SU-DHL-6 (cell line): ENCODE results near the gene OTOF.

ENCODE experiments used
- H2AFZ ChIP-seq: fragments of 200-600 bp; sonication (generic); 2 replicates; pipeline ENCODE4 v1.6.1; 2014; ENCODE audit warnings: low read depth, mild to moderate bottlenecking, moderate library complexity, mixed read lengths, antibody characterized with exemption, low read length; ENCODE audit not compliant: severe bottlenecking
- H3F3A ChIP-seq: fragments of 200-600 bp; shearing (Covaris generic); 2 replicates; pipeline ENCODE4 v1.6.0; 2016; ENCODE audit warnings: antibody characterized with exemption, mild to moderate bottlenecking; ENCODE audit not compliant: insufficient read depth
- H3K27ac ChIP-seq: fragments of 200-600 bp; sonication (generic); 2 replicates; pipeline ENCODE4 v1.5.1; 2016; ENCODE audit warnings: low read depth, mild to moderate bottlenecking, low read length, moderate library complexity, mixed read lengths
- H3K27me3 ChIP-seq: fragments of 200-600 bp; sonication (generic), shearing (Covaris generic); 2 replicates; pipeline ENCODE4 v1.6.0; 2014; ENCODE audit warnings: mild to moderate bottlenecking, low read length
- H3K36me3 ChIP-seq: fragments of 200-600 bp; sonication (generic); 2 replicates; pipeline ENCODE4 v1.6.1; 2014; ENCODE audit warnings: mild to moderate bottlenecking, low read length, mixed read lengths
- H3K4me2 ChIP-seq: fragments of 300-600, 200-600 bp; shearing (Covaris generic), sonication (generic); 2 replicates; pipeline ENCODE4 v1.6.0; 2014; ENCODE audit warnings: low read length, low read depth, mild to moderate bottlenecking; ENCODE audit not compliant: poor library complexity, severe bottlenecking
- H3K4me3 ChIP-seq: fragments of 200-600 bp; sonication (generic); 2 replicates; pipeline ENCODE4 v1.5.1; 2014; ENCODE audit warnings: antibody characterized with exemption, low read length, mild to moderate bottlenecking, mixed read lengths; ENCODE audit not compliant: insufficient read depth, poor library complexity, severe bottlenecking
- H3K79me2 ChIP-seq: fragments of 200-600 bp; sonication (generic); 2 replicates; pipeline ENCODE4 v1.6.1; 2014; ENCODE audit warnings: mild to moderate bottlenecking, low read length, moderate library complexity; ENCODE audit not compliant: insufficient read depth
- H3K9ac ChIP-seq: fragments of 200-600 bp; sonication (generic); 2 replicates; pipeline ENCODE4 v1.7.0; 2014; ENCODE audit warnings: mild to moderate bottlenecking, low read length
- H3K9me2 ChIP-seq: fragments of 200-600 bp; sonication (generic); replicated peaks from 2 replicates; pipeline ENCODE4 v1.6.1; 2014; ENCODE audit warnings: low read length; ENCODE audit not compliant: insufficient read depth
- H3K9me3 ChIP-seq: fragments of 200-600 bp; sonication (generic); 2 replicates; pipeline ENCODE4 v1.6.1; 2014; ENCODE audit warnings: low read length, mixed read lengths; ENCODE audit not compliant: insufficient read depth
- H4K20me1 ChIP-seq: fragments of 200-600 bp; sonication (generic); 2 replicates; pipeline ENCODE4 v1.6.1; 2014; ENCODE audit warnings: low read depth, mild to moderate bottlenecking, antibody characterized with exemption, low read length, moderate library complexity, mixed read lengths
- EZH2phosphoT487 ChIP-seq: fragments of 200-600 bp; sonication (generic), shearing (Covaris generic); conservative IDR thresholded peaks from 2 replicates; pipeline ENCODE4 v1.6.1; 2018; ENCODE audit warnings: mild to moderate bottlenecking, antibody characterized with exemption, low read length, moderate library complexity, mixed read lengths
- TF ChIP-seq, protein P1 (sequence below): fragments of 200-600 bp; sonication (generic); IDR thresholded peaks from one replicate; pipeline ENCODE4 v1.5.1; 2017; ENCODE audit warnings: antibody characterized with exemption, mild to moderate bottlenecking, low read length, moderate library complexity; ENCODE audit not compliant: insufficient read depth, poor library complexity, severe bottlenecking

The OTOF gene

DNA sequence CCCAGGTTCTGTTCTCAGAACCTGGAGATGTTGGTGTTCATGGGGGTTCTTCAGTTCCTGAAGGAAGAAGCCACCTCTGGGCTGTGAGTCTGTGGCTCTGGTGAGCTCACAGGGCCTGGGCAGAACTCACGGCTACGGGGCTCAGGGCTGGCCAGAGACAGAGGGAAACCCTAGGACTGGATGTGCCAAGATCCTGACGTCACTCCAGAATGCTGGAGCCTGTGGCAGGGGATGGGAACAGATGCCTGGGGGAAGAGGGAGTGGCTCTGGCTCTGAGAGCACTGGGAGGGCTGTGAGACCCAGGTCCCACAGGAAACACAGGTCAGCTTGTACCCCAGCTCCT, at the start of gene OTOF:
Gene OTOF, minus strand, starts transcription at position 214 of the 343 bp plus-strand sequence.
- Histone ChIP-seq H3K4me2 (no peak within 1 kb of the TSS), H3K27me3 (no peaks in the 10 kb centered on the region), H3F3A (no peaks in the 10 kb centered on the region), H3K9ac (no peak within 1 kb of the TSS), H3K27ac (no peak within 1 kb of the TSS), H3K36me3 (no peaks in the 10 kb centered on the region), H3K79me2 (no peaks in the 10 kb centered on the region), H2AFZ (no peak within 1 kb of the TSS), H4K20me1 (no peaks in the 10 kb centered on the region), H3K9me3 (no peaks in the 10 kb centered on the region), H3K4me3 (no peak within 1 kb of the TSS), H3K9me2 (no peaks in the 10 kb centered on the region)
- TF ChIP-seq EZH2phosphoT487, result no peak
- TF ChIP-seq, protein P1, sequence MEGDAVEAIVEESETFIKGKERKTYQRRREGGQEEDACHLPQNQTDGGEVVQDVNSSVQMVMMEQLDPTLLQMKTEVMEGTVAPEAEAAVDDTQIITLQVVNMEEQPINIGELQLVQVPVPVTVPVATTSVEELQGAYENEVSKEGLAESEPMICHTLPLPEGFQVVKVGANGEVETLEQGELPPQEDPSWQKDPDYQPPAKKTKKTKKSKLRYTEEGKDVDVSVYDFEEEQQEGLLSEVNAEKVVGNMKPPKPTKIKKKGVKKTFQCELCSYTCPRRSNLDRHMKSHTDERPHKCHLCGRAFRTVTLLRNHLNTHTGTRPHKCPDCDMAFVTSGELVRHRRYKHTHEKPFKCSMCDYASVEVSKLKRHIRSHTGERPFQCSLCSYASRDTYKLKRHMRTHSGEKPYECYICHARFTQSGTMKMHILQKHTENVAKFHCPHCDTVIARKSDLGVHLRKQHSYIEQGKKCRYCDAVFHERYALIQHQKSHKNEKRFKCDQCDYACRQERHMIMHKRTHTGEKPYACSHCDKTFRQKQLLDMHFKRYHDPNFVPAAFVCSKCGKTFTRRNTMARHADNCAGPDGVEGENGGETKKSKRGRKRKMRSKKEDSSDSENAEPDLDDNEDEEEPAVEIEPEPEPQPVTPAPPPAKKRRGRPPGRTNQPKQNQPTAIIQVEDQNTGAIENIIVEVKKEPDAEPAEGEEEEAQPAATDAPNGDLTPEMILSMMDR, result no peak

DNA sequence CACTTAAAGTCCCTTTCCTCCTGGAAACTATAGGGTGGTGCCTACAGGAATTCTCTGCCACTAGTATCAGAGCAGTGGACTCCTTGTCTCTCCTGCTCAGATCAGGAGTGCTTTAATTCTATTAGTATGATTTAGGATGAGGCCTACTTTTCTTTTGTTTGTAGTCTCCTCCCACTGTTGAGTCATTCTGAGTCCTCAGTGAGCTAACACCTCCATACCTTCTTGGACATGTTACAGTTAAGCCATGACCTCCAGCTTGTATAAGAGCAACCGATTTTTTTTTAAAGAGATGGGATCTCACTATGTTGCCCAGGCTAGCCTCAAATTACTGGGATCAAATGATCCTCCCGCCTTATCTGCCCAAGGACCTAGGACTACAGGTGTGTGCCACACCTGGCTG, 48.7 kb upstream of the OTOF start:
- no peak overlapping the region for H3K27ac ChIP-seq
- no peak overlapping the region for H3K9ac ChIP-seq
- H4K20me1 ChIP-seq, result no peaks in the 10 kb centered on the region
- no peak overlapping the region for H2AFZ ChIP-seq
- H3K9me3 ChIP-seq, result no peaks in the 10 kb centered on the region
- H3K9me2 ChIP-seq, result no peaks in the 10 kb centered on the region
- no peaks in the 10 kb centered on the region for H3K27me3 ChIP-seq
- H3K4me3 ChIP-seq, result no peak overlapping the region
- TF ChIP-seq, protein P1, result no peak
- no peak for TF ChIP-seq EZH2phosphoT487
- no peaks in the 10 kb centered on the region for H3K79me2 ChIP-seq
- no peak overlapping the region for H3K4me2 ChIP-seq
- H3F3A ChIP-seq, result no peaks in the 10 kb centered on the region
- H3K36me3 ChIP-seq, result no peaks in the 10 kb centered on the region

DNA sequence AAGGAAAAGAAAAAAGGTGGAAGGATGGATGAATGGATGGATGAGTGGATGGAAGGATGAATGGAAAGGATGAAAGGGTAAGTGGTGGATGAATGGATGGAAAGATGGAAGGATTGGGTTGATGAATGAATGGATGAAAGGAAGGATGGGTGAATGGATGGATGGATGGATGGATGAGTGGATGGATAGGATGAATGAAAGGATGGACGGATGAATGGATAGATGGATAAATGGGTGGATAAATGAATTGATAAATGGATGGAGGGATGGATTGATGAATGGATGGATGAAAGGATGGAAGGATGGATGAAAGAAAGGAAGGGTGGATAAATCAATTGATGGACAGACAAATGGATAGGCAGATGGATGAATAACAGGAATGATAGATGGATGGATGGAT, 48.2 kb upstream of the OTOF start:
- Histone ChIP-seq H3K4me2 (no peak overlapping the region), H2AFZ (no peak overlapping the region), H3K36me3 (no peaks in the 10 kb centered on the region), H3K9ac (no peak overlapping the region), H3F3A (no peaks in the 10 kb centered on the region), H3K9me2 (no peaks in the 10 kb centered on the region), H3K27me3 (no peaks in the 10 kb centered on the region), H4K20me1 (no peaks in the 10 kb centered on the region), H3K79me2 (no peaks in the 10 kb centered on the region), H3K9me3 (no peaks in the 10 kb centered on the region), H3K4me3 (no peak overlapping the region), H3K27ac (no peak overlapping the region)
- TF ChIP-seq EZH2phosphoT487, result no peak
- TF ChIP-seq, protein P1, result no peak

DNA sequence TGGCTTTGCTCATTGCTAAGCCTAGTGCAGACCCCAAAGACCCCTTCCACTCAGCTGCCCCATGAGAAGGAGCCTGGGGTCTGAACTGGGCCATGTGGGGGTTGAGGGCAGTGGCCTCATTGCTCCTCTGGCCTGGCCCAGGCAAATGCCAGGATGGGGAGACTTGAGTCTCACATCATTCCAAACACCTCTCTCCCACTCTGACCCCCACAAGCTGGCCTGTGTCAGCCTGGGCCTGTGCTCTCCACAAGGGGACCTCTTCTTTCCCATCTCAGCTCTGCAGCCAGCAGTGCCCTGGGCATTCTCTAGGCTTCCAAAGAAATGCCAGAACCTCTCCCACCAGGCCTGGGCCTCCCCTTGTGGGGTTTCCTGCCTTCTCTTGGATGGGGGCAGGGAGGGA, 45.8 kb upstream of the OTOF start:
- H3K79me2 ChIP-seq, result no peaks in the 10 kb centered on the region
- no peak overlapping the region for H3K4me2 ChIP-seq
- TF ChIP-seq, protein P1, result no peak
- TF ChIP-seq EZH2phosphoT487, result no peak
- no peaks in the 10 kb centered on the region for H3K27me3 ChIP-seq
- no peaks in the 10 kb centered on the region for H3F3A ChIP-seq
- no peak overlapping the region for H3K27ac ChIP-seq
- H3K36me3 ChIP-seq, result no peaks in the 10 kb centered on the region
- H3K9ac ChIP-seq, result no peak overlapping the region
- no peak overlapping the region for H2AFZ ChIP-seq
- H3K9me2 ChIP-seq, result no peaks in the 10 kb centered on the region
- no peaks in the 10 kb centered on the region for H3K9me3 ChIP-seq
- H4K20me1 ChIP-seq, result no peaks in the 10 kb centered on the region
- H3K4me3 ChIP-seq, result no peak overlapping the region
